Raji (cell line): ENCODE data around the gene THOP1.

Experiments used
- POLR2A ChIP-seq: IDR thresholded peaks from 2 replicates; pipeline ENCODE4 v1.6.1; 2011; ENCODE audit warnings: low read depth, low read length, control low read depth; ENCODE audit not compliant: insufficient read depth

The THOP1 gene

GRCh38 chr19:2790557-2791271 lies 5.4 kb downstream of the THOP1 start:
- TF ChIP-seq POLR2A: no peak

GRCh38 chr19:2791440-2791839 lies 6.1 kb downstream of the THOP1 start:
- TF ChIP-seq POLR2A: no peak

- TF ChIP-seq POLR2A: no peak
These were observed 6.6 kb downstream of the THOP1 start for GRCh38 chr19:2791876-2792275.

- no peak for TF ChIP-seq POLR2A
These were observed 7.8 kb downstream of the THOP1 start for GRCh38 chr19:2793126-2793525.

GRCh38 chr19:2793577-2793976 lies 8.3 kb downstream of the THOP1 start:
- no peak for TF ChIP-seq POLR2A

GRCh38 chr19:2795827-2796658 lies 10.7 kb downstream of the THOP1 start:
- TF ChIP-seq POLR2A: no peak

GRCh38 chr19:2796659-2797266 lies 11.5 kb downstream of the THOP1 start:
- TF ChIP-seq POLR2A: no peak

GRCh38 chr19:2797280-2797679 lies 12.0 kb downstream of the THOP1 start:
- TF ChIP-seq POLR2A: no peak

- no peak for TF ChIP-seq POLR2A
These were observed 12.9 kb downstream of the THOP1 start for GRCh38 chr19:2798158-2798685.

- no peak for TF ChIP-seq POLR2A
These were observed 13.4 kb downstream of the THOP1 start for GRCh38 chr19:2798733-2799132.

- TF ChIP-seq POLR2A: no peak
These were observed 14.1 kb downstream of the THOP1 start for GRCh38 chr19:2799273-2800020.

- TF ChIP-seq POLR2A: no peak
These were observed 15.2 kb downstream of the THOP1 start for GRCh38 chr19:2800506-2800905.

GRCh38 chr19:2802826-2803225 lies 17.5 kb downstream of the THOP1 start:
- no peak for TF ChIP-seq POLR2A

GRCh38 chr19:2803486-2804155 lies 18.3 kb downstream of the THOP1 start:
- TF ChIP-seq POLR2A: no peak
